Measurements from ENCODE around the gene CPZ.
A peak's percentile ranks its signal among the peaks of the same experiment; 100 is the strongest.

Gene CPZ

GRCh38 chr4:8645753-8646124 is 53.2 kb downstream of the CPZ start:
- Histone ChIP-seq H3K9me3 (ENCODE audit: control insufficient read depth, insufficient read depth, low read depth, low read length) (no peaks in the 10 kb centered on the region), H3K36me3 (ENCODE audit: control insufficient read depth in 2 of 2, insufficient read depth in 1 of 2, low read length in 2 of 2) (no peaks in the 10 kb centered on the region), H3K4me1 (ENCODE audit: control insufficient read depth, insufficient read depth, low read length) (peaks cover 7% of the 10 kb centered on the region), H3K4me3 (ENCODE audit: low read depth, low read length) (no peak overlapping the region), H3K27ac (ENCODE audit: extremely low read depth, low read depth, low read length) (no peak overlapping the region)
- ChIA-PET CTCF (interaction anchor here (1.0 kb wide), 1 partner anchor 8 kb away, joined by 3 read pairs; no protein-coding TSS in a partner anchor), POLR2A (no interaction called here)
- TF ChIP-seq IKZF3 (tag by site-specific recombination; IDR thresholded peaks at IDR 0.05) (no peak), BCL6B (tag by site-specific recombination; IDR thresholded peaks at IDR 0.05) (no peak), SETDB1 (IDR thresholded peaks at IDR 0.05; ENCODE audit: insufficient read length, low read length) (no peak), ZBTB49 (tag by site-specific recombination; IDR thresholded peaks at IDR 0.05; ENCODE audit: low read depth) (no peak), ZEB2 (tag by site-specific recombination; IDR thresholded peaks at IDR 0.05) (no peak), KLF10 (tag by site-specific recombination; IDR thresholded peaks at IDR 0.05) (no peak), ZNF529 (tag by site-specific recombination; IDR thresholded peaks at IDR 0.05; ENCODE audit: insufficient replicate concordance) (no peak), ZBTB26 (tag by site-specific recombination; optimal IDR thresholded peaks at IDR 0.05) (no peak), ZNF10 (tag by site-specific recombination; IDR thresholded peaks at IDR 0.05) (no peak), ZNF76 (tag by site-specific recombination; IDR thresholded peaks at IDR 0.05; ENCODE audit: borderline replicate concordance, low read depth) (no peak), ZNF324 (tag by site-specific recombination; IDR thresholded peaks at IDR 0.05) (no peak), ZSCAN30 (tag by site-specific recombination; IDR thresholded peaks at IDR 0.05) (no peak), ZNF239 (tag by site-specific recombination; IDR thresholded peaks at IDR 0.05) (no peak)

- Histone ChIP-seq H3K27ac (ENCODE audit: extremely low read depth, low read depth, low read length) (no peak overlapping the region; the same call in 1 of the 2 replicates), H3K4me1 (ENCODE audit: control insufficient read depth, insufficient read depth, low read length) (peaks cover 7% of the 10 kb centered on the region), H3K36me3 (ENCODE audit: control insufficient read depth in 2 of 2, insufficient read depth in 1 of 2, low read length in 2 of 2) (no peaks in the 10 kb centered on the region), H3K4me3 (ENCODE audit: low read depth, low read length) (no peak overlapping the region), H3K9me3 (ENCODE audit: control insufficient read depth, insufficient read depth, low read depth, low read length) (no peaks in the 10 kb centered on the region)
- ChIA-PET POLR2A (no interaction called here), CTCF (interaction anchor here (0.6 to 1.0 kb wide), 3 partner anchors 9 to 236 kb away, joined by 3 read pairs; no protein-coding TSS in a partner anchor)
- TF ChIP-seq PRDM6 (tag by site-specific recombination; IDR thresholded peaks at IDR 0.05): peak; percentile 43; the same call in 1 of the 2 replicates
- TF ChIP-seq ZBTB8A (tag by site-specific recombination; IDR thresholded peaks at IDR 0.05): peak; percentile 63; the same call in 1 of the 2 replicates
- TF ChIP-seq KLF8 (tag by site-specific recombination; IDR thresholded peaks at IDR 0.05): no peak
- peak; percentile 74 for TF ChIP-seq GLIS1 (tag by site-specific recombination; IDR thresholded peaks at IDR 0.05)
- no peak for TF ChIP-seq ZNF639 (tag by site-specific recombination; IDR thresholded peaks at IDR 0.05)
- TF ChIP-seq GLIS2 (tag by site-specific recombination; IDR thresholded peaks at IDR 0.05): 0 out of 2 replicates have a peak, but pooled peaks have one; percentile 8
- TF ChIP-seq ZIC2 (tag by site-specific recombination; IDR thresholded peaks at IDR 0.05): peak; percentile 44
- TF ChIP-seq ZNF341 (tag by site-specific recombination; IDR thresholded peaks at IDR 0.05; ENCODE audit: low read depth): peak; percentile 73
- TF ChIP-seq TRIM28 (IDR thresholded peaks at IDR 0.05; ENCODE audit: borderline replicate concordance, low read length): peak; percentile 42; the same call in 1 of the 2 replicates
- TF ChIP-seq OSR2 (tag by site-specific recombination; IDR thresholded peaks at IDR 0.05): peak; percentile 51; the same call in 1 of the 2 replicates
- 0 out of 2 replicates have a peak, but pooled peaks have one; percentile 28 for TF ChIP-seq ZNF366 (tag by site-specific recombination; conservative IDR thresholded peaks at IDR 0.05)
- TF ChIP-seq ZNF664 (tag by site-specific recombination; IDR thresholded peaks at IDR 0.05): no peak
These were observed 53.9 kb downstream of the CPZ start for GRCh38 chr4:8646296-8647093.

Data from HEK293 (cell line).